ENCODE measurements around the gene TMEM164.

GRCh38 chrX:110089656-110090403 is 86.9 kb downstream of the TMEM164 start:
- TF ChIP-seq POLR2AphosphoS5 (IDR thresholded peaks at IDR 0.05; ENCODE audit: low read depth, low read length): no peak
- TF ChIP-seq POLR2A (IDR thresholded peaks at IDR 0.05; ENCODE audit: low read depth, low read length): no peak
- TF ChIP-seq TAF1 (IDR thresholded peaks at IDR 0.05; ENCODE audit: borderline replicate concordance, low read depth, low read length): no peak

All from GM12892 (cell line).